GM23338 (cell line): ENCODE results near the gene PAQR6. TPM values are rescaled to one million over a fixed set of nuclear protein-coding genes. Genes with fewer than 3 reads are reported as not detected.

Experiments used
- ATAC-seq: fragments of 200-7000 bp; cut with Tn5 transposase; 3 replicates; pipeline ENCODE4 v1.9.1; 2020
- DNase-seq: peaks from one replicate; pipeline ENCODE4 v3.0.0-alpha.2; 2015; ENCODE audit warnings: low spot score
- H2AFZ ChIP-seq: fragments of 200-600 bp; sonication (generic); 2 replicates; pipeline ENCODE4 v1.8.0; 2016; ENCODE audit warnings: antibody characterized with exemption, mild to moderate bottlenecking, moderate library complexity
- H3F3A ChIP-seq: fragments of 200-600 bp; sonication (generic); replicated peaks from 2 replicates; pipeline ENCODE4 v1.8.0; 2017; ENCODE audit warnings: antibody characterized with exemption, mixed run types, low read depth
- H3K27ac ChIP-seq: fragments of 200-600 bp; sonication (generic); 2 replicates; pipeline ENCODE4 v1.6.1; 2016; ENCODE audit warnings: low read depth
- H3K27me3 ChIP-seq: fragments of 200-600 bp; sonication (generic); 2 replicates; pipeline ENCODE4 v1.8.0; 2016; ENCODE audit warnings: mild to moderate bottlenecking, mixed run types, moderate library complexity; ENCODE audit not compliant: insufficient read depth
- H3K36me3 ChIP-seq: fragments of 200-600 bp; sonication (generic); 2 replicates; pipeline ENCODE4 v1.8.0; 2016; ENCODE audit warnings: mild to moderate bottlenecking; ENCODE audit not compliant: insufficient read depth
- H3K4me1 ChIP-seq: fragments of 200-600 bp; sonication (generic); 2 replicates; pipeline ENCODE4 v1.8.0; 2016; ENCODE audit warnings: mild to moderate bottlenecking, moderate library complexity; ENCODE audit not compliant: insufficient read depth
- H3K4me2 ChIP-seq: fragments of 200-600 bp; sonication (generic); 2 replicates; pipeline ENCODE4 v1.7.1; 2017; ENCODE audit warnings: mixed run types
- H3K4me3 ChIP-seq: fragments of 200-600 bp; sonication (generic); 2 replicates; pipeline ENCODE4 v1.6.1; 2016; ENCODE audit warnings: mixed run types
- H3K79me2 ChIP-seq: fragments of 200-600 bp; sonication (generic); replicated peaks from 2 replicates; pipeline ENCODE4 v1.8.0; 2017; ENCODE audit warnings: mild to moderate bottlenecking; ENCODE audit not compliant: insufficient read depth
- H3K9me2 ChIP-seq: fragments of 200-600 bp; sonication (generic); 2 replicates; pipeline ENCODE4 v1.8.0; 2017; ENCODE audit not compliant: insufficient read depth
- H4K20me1 ChIP-seq: fragments of 200-600 bp; sonication (generic); replicated peaks from 2 replicates; pipeline ENCODE4 v1.8.0; 2017; ENCODE audit warnings: mild to moderate bottlenecking; ENCODE audit not compliant: insufficient read depth
- H3K27ac Mint-ChIP-seq: 2 replicates; pipeline ENCODE4 v1.8.0; 2020; ENCODE audit warnings: inconsistent platforms, mild to moderate bottlenecking, moderate library complexity, mixed read lengths
- H3K27me3 Mint-ChIP-seq: 3 replicates; pipeline ENCODE4 v1.8.0; 2022; ENCODE audit warnings: low read depth, mild to moderate bottlenecking, moderate library complexity, mixed read lengths, inconsistent platforms; ENCODE audit not compliant: insufficient read depth, poor library complexity
- H3K36me3 Mint-ChIP-seq: 3 replicates; pipeline ENCODE4 v1.8.0; 2021; ENCODE audit warnings: low read depth, mild to moderate bottlenecking, inconsistent platforms, moderate library complexity, mixed read lengths
- H3K4me1 Mint-ChIP-seq: 3 replicates; pipeline ENCODE4 v1.8.0; 2020; ENCODE audit warnings: mild to moderate bottlenecking, inconsistent platforms, mixed read lengths
- H3K4me3 Mint-ChIP-seq: 3 replicates; pipeline ENCODE4 v1.8.0; 2021; ENCODE audit warnings: moderate library complexity, mild to moderate bottlenecking, inconsistent platforms, mixed read lengths
- H3K9me3 Mint-ChIP-seq: 3 replicates; pipeline ENCODE4 v1.8.0; 2020; ENCODE audit warnings: moderate library complexity, mild to moderate bottlenecking, inconsistent platforms, mixed read lengths
- CREB1 ChIP-seq: fragments of 250-450 bp; sonication (Bioruptor Pico); IDR thresholded peaks from 2 replicates; pipeline ENCODE4 v1.5.0; 2020; ENCODE audit warnings: low read depth, mild to moderate bottlenecking, moderate library complexity
- EZH2 ChIP-seq: fragments of 200-600 bp; sonication (generic); IDR thresholded peaks from one replicate; pipeline ENCODE4 v1.8.0; 2017; ENCODE audit warnings: antibody characterized with exemption, mild to moderate bottlenecking, low read depth; ENCODE audit not compliant: unreplicated experiment
- JUNB ChIP-seq: IDR thresholded peaks from one replicate; pipeline ENCODE4 v1.6.1; 2016; ENCODE audit warnings: antibody characterized with exemption; ENCODE audit not compliant: unreplicated experiment
- POLR2AphosphoS5 ChIP-seq: IDR thresholded peaks from 2 replicates; pipeline ENCODE4 v1.6.1; 2016; ENCODE audit warnings: antibody characterized with exemption, low read depth
- REST ChIP-seq: IDR thresholded peaks from one replicate; pipeline ENCODE4 v1.6.1; 2018; ENCODE audit warnings: antibody characterized with exemption; ENCODE audit not compliant: unreplicated experiment
- STAT1 ChIP-seq: IDR thresholded peaks from one replicate; pipeline ENCODE4 v1.6.1; 2016; ENCODE audit warnings: antibody characterized with exemption; ENCODE audit not compliant: unreplicated experiment
- polyA plus RNA-seq: library from polyadenylated mRNA; unstranded; fragments of >200 nt; fragmentation: Nextera tagmentation; extraction: Ambion mirVana; gene quantifications from 2 replicates; pipeline ENCODE4 v1.2.1, GENCODE V29; 2016
- total RNA-seq: library from RNA; depleted of rRNA; stranded (reverse); fragments of >200 nt; shearing (Covaris generic); gene quantifications from 2 replicates; pipeline ENCODE4 v1.2.3, GENCODE V29; 2014
- TF ChIP-seq, protein P1 (sequence below): IDR thresholded peaks from 2 replicates; pipeline ENCODE4 v1.6.1; 2016; ENCODE audit warnings: antibody characterized with exemption

Gene PAQR6
- total and polyA plus RNA-seq, 2 experiments from 2014 or later = 2.4 to 4.2 TPM

DNA sequence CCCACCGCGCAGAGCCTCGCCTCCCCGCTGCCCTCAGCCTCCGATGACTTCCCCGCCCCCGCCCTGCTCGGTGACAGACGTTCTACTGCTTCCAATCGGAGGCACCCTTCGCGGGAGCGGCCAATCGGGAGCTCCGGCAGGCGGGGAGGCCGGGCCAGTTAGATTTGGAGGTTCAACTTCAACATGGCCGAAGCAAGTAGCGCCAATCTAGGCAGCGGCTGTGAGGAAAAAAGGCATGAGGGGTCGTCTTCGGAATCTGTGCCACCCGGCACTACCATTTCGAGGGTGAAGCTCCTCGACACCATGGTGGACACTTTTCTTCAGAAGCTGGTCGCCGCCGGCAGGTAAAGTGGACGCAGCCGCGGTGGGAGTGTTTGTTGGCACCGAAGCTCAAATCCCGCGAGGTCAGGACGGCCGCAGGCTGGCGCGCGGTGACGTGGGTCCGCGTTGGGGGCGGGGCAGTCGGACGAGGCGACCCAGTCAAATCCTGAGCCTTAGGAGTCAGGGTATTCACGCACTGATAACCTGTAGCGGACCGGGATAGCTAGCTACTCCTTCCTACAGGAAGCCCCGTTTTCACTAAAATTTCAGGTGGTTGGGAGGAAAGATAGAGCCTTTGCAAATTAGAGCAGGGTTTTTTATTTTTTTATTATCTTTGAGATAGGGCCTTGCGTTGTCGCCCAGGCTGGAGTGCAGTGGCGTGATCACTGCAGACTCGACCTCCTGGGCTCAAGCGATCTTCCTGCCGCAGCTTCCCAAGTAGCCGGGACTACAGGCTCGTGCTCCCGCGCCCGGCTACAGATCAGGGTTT lies 34.8 kb downstream of the PAQR6 start, which contains the start of gene PMF1:
PMF1 (plus strand) TSS at position 175 of the 811 bp plus-strand sequence; CDS start at position 184, 9 bp downstream.
- peak; percentile 95 for ATAC-seq
- Mint-ChIP-seq H3K27me3 (peaks cover 11% of the 10 kb centered on the region), H3K4me1 (peaks cover 28% of the 10 kb centered on the region), H3K9me3 (no peaks in the 10 kb centered on the region), H3K4me3 (peak within 1 kb of the TSS; percentile 96), H3K27ac (peak within 1 kb of the TSS; percentile 100), H3K36me3 (peaks cover 21% of the 10 kb centered on the region)
- H4K20me1 ChIP-seq = peaks cover 8% of the 10 kb centered on the region; the same call in 1 of the 2 replicates
- H3K79me2 ChIP-seq = peaks cover 44% of the 10 kb centered on the region
- 0 out of 2 replicates have a peak, but pooled peaks cover 5% of the 10 kb centered on the region for H3K36me3 ChIP-seq
- peak within 1 kb of the TSS; percentile 96 for H3K27ac ChIP-seq
- no peaks in the 10 kb centered on the region for H3K27me3 ChIP-seq
- no peak within 1 kb of the TSS for H2AFZ ChIP-seq
- H3K9me2 ChIP-seq = no peaks in the 10 kb centered on the region
- peaks cover 33% of the 10 kb centered on the region for H3K4me1 ChIP-seq
- H3F3A ChIP-seq = peaks cover 11% of the 10 kb centered on the region; the same call in 1 of the 2 replicates
- TF ChIP-seq POLR2AphosphoS5 (peak; percentile 73), CREB1 (CRISPR knock-in tag) (peak; percentile 93), EZH2 (no peak)
- TF ChIP-seq, protein P1, sequence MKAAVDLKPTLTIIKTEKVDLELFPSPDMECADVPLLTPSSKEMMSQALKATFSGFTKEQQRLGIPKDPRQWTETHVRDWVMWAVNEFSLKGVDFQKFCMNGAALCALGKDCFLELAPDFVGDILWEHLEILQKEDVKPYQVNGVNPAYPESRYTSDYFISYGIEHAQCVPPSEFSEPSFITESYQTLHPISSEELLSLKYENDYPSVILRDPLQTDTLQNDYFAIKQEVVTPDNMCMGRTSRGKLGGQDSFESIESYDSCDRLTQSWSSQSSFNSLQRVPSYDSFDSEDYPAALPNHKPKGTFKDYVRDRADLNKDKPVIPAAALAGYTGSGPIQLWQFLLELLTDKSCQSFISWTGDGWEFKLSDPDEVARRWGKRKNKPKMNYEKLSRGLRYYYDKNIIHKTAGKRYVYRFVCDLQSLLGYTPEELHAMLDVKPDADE = no peak
- DNase-seq = peak; percentile 99
- peak within 1 kb of the TSS; percentile 64 for H3K4me3 ChIP-seq
- peak within 1 kb of the TSS; percentile 98 for H3K4me2 ChIP-seq

DNA sequence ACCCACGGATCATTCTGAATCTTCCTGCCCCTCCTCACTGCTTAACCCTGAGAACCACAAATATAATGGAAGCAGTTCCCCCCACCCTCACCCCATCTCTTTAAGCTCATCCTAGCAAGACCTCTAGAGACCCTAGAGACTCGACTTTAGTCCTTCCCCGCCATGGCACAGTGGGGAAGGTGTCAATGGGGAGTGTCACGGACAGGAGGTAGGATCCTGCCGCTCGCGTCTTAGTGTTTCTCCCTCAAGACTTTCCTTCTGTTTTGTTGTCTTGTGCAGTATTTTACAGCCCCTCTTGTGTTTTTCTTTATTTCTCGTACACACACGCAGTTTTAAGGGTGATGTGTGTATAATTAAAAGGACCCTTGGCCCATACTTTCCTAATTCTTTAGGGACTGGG lies 35.7 kb downstream of the PAQR6 start:
- Mint-ChIP-seq H3K9me3 (no peaks in the 10 kb centered on the region), H3K27ac (peak overlapping the region; percentile 100), H3K36me3 (peaks cover 22% of the 10 kb centered on the region), H3K4me3 (peak overlapping the region; percentile 96), H3K27me3 (peaks cover 11% of the 10 kb centered on the region), H3K4me1 (peaks cover 33% of the 10 kb centered on the region)
- peak; percentile 1; the same call in 1 of the 3 replicates for ATAC-seq
- no peaks in the 10 kb centered on the region for H3K27me3 ChIP-seq
- H2AFZ ChIP-seq = no peak overlapping the region
- no peak for TF ChIP-seq CREB1 (CRISPR knock-in tag)
- TF ChIP-seq, protein P1 = no peak
- peak overlapping the region; percentile 64 for H3K4me3 ChIP-seq
- H3K79me2 ChIP-seq = peaks cover 35% of the 10 kb centered on the region
- H3K36me3 ChIP-seq = 0 out of 2 replicates have a peak, but pooled peaks cover 5% of the 10 kb centered on the region
- peaks cover 36% of the 10 kb centered on the region for H3K4me1 ChIP-seq
- H3F3A ChIP-seq = peaks cover 11% of the 10 kb centered on the region; the same call in 1 of the 2 replicates
- 0 out of 2 replicates have a peak, but pooled peaks cover 3% of the 10 kb centered on the region for H4K20me1 ChIP-seq
- H3K27ac ChIP-seq = peak overlapping the region; percentile 96
- no peak for DNase-seq
- no peaks in the 10 kb centered on the region for H3K9me2 ChIP-seq
- H3K4me2 ChIP-seq = peak overlapping the region; percentile 98

DNA sequence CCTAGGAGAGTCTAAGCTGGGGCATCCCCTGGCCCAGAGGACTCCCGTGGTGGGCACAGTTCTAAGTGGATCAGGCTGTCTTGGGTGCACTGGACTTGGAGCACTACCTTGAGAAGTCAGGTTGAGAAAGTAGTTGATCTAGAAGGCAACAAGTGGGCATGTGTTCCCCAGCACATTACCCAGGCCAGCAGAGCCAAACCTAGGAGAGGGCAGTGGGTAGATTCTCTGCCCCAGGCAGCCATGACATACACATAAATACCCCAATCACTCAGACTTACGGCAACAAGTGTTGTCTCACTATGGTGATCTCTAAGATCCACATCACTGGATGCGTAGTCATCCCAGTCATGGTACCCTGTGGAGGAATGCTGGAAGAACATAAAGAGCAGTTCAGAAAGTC lies 36.6 kb downstream of the PAQR6 start:
- TF ChIP-seq REST = no peak
- TF ChIP-seq, protein P1 = no peak
- TF ChIP-seq STAT1 = no peak
- TF ChIP-seq JUNB = no peak
- Histone ChIP-seq H3K4me3 (no peak overlapping the region), H3K36me3 (0 out of 2 replicates have a peak, but pooled peaks cover 5% of the 10 kb centered on the region), H4K20me1 (0 out of 2 replicates have a peak, but pooled peaks cover 3% of the 10 kb centered on the region), H3K79me2 (peaks cover 29% of the 10 kb centered on the region), H3K4me1 (peaks cover 36% of the 10 kb centered on the region), H3K4me2 (no peak overlapping the region), H3K9me2 (no peaks in the 10 kb centered on the region), H2AFZ (no peak overlapping the region), H3K27me3 (no peaks in the 10 kb centered on the region), H3K27ac (peak overlapping the region; percentile 96), H3F3A (peaks cover 11% of the 10 kb centered on the region; the same call in 1 of the 2 replicates)
- DNase-seq (no peak), ATAC-seq (no peak)
- no peak overlapping the region for H3K27ac Mint-ChIP-seq
- H3K36me3 Mint-ChIP-seq = peaks cover 22% of the 10 kb centered on the region
- peaks cover 33% of the 10 kb centered on the region for H3K4me1 Mint-ChIP-seq
- H3K9me3 Mint-ChIP-seq = no peaks in the 10 kb centered on the region
- no peak overlapping the region for H3K4me3 Mint-ChIP-seq
- H3K27me3 Mint-ChIP-seq = peaks cover 11% of the 10 kb centered on the region
